HCT116 (cell line): Measurements from ENCODE around the gene ATN1. TPM values are rescaled to one million over a fixed set of nuclear protein-coding genes. Genes with fewer than 3 reads are reported as not detected.

Experiments used
- ATAC-seq: fragments of 200-7000 bp; cut with Tn5 transposase; 2 replicates; pipeline ENCODE4 v1.9.1; 2020; ENCODE audit warnings: mild to moderate bottlenecking, moderate library complexity
- BruUV-seq: library from RNA; stranded (reverse); fragments of 400-500 nt; replicated peaks from 2 replicates; lab custom pipeline; 2021; lab: Mats Ljungman, UMichigan
- CTCF ChIA-PET: fragments of 300-600 bp; sonication (Branson Sonifier 250); formaldehyde crosslinking; loops from one replicate; lab custom pipeline; 2021; ENCODE audit warnings: antibody characterized with exemption; lab: Charles Lee
- POLR2A ChIA-PET: fragments of 300-600, 350-600 bp; sonication (Branson Sonifier 250); formaldehyde crosslinking; loops from one replicate; lab custom pipeline; 2021; ENCODE audit warnings: antibody characterized with exemption; lab: Charles Lee
- RAD21 ChIA-PET, 2 experiments: fragments of 300-600 bp; sonication (Branson Sonifier 250); formaldehyde crosslinking; loops; one replicate each; lab custom pipeline; 2023; ENCODE audit warnings: low total read pairs in 2 of 2; ENCODE audit not compliant: uncharacterized antibody in 2 of 2, unreplicated experiment in 2 of 2, low non-redundant PET in 1 of 2; lab: Charles Lee
- DNase-seq: peaks from one replicate; pipeline ENCODE4 v3.0.0-alpha.2; 2010; ENCODE audit warnings: low read depth, low spot score
- H2AFZ ChIP-seq: fragments of 200-600 bp; shearing (Covaris generic), sonication (generic); 2 replicates; pipeline ENCODE4 v1.6.1; 2017; ENCODE audit warnings: low read depth, mixed run types, mixed read lengths, antibody characterized with exemption, low read length; ENCODE audit not compliant: poor library complexity, severe bottlenecking
- H3K27ac ChIP-seq: 2 replicates; pipeline ENCODE4 v1.5.1; 2012; ENCODE audit warnings: low read depth, low read length
- H3K27me3 ChIP-seq: fragments of 200-600 bp; sonication (generic); 2 replicates; pipeline ENCODE4 v1.6.1; 2016; ENCODE audit warnings: mixed run types, low read length, mixed read lengths; ENCODE audit not compliant: insufficient read depth
- H3K36me3 ChIP-seq, 2 experiments: fragments of 200-500 bp in 1 of 2; fragments of 200-600 bp in 1 of 2; sonication (Bioruptor generic) in 1 of 2; sonication (generic) in 1 of 2; 2 replicates each; pipeline versions ENCODE4 v1.5.1 to v1.6.1; 2014 to 2016; ENCODE audit warnings: low read length in 2 of 2, inconsistent platforms in 1 of 2, mixed read lengths in 1 of 2, mixed run types in 1 of 2; ENCODE audit not compliant: insufficient read depth in 2 of 2, control insufficient read depth in 1 of 2
- H3K4me1 ChIP-seq, 2 experiments: fragments of 200-600 bp in 1 of 2; sonication (generic) in 1 of 2; 2 replicates each; pipeline versions ENCODE4 v1.5.1 to v1.6.1; 2012 to 2017; ENCODE audit warnings: low read length in 2 of 2, inconsistent platforms in 1 of 2, mild to moderate bottlenecking in 1 of 2, mixed read lengths in 1 of 2, mixed run types in 1 of 2, moderate library complexity in 1 of 2; ENCODE audit not compliant: insufficient read depth in 2 of 2, control insufficient read depth in 1 of 2
- H3K4me2 ChIP-seq: fragments of 200-600 bp; sonication (generic); 2 replicates; pipeline ENCODE4 v1.6.1; 2017; ENCODE audit warnings: mixed run types, low read length, mixed read lengths
- H3K4me3 ChIP-seq, 2 experiments: fragments of 200-600 bp in 1 of 2; sonication (generic) in 1 of 2; replicated peaks in 1 of 2; 2 replicates each; pipeline ENCODE4 v1.5.1; 2011 to 2016; ENCODE audit warnings: low read length in 2 of 2, control low read depth in 1 of 2, low read depth in 1 of 2, mild to moderate bottlenecking in 1 of 2, mixed read lengths in 1 of 2, mixed run types in 1 of 2
- H3K79me2 ChIP-seq: fragments of 200-600 bp; sonication (generic); 2 replicates; pipeline ENCODE4 v1.6.1; 2017; ENCODE audit warnings: mild to moderate bottlenecking, mixed run types, low read length, moderate library complexity, mixed read lengths; ENCODE audit not compliant: insufficient read depth
- H3K9ac ChIP-seq: fragments of 200-600 bp; sonication (generic); 2 replicates; pipeline ENCODE4 v1.6.1; 2016; ENCODE audit warnings: low read length, mixed read lengths
- H3K9me2 ChIP-seq: fragments of 200-600 bp; sonication (generic), shearing (Covaris generic); 2 replicates; pipeline ENCODE4 v1.6.1; 2017; ENCODE audit warnings: mixed run types, mild to moderate bottlenecking, moderate library complexity; ENCODE audit not compliant: insufficient read depth
- H3K9me3 ChIP-seq, 2 experiments: fragments of 200-500 bp in 1 of 2; fragments of 200-600 bp in 1 of 2; sonication (Bioruptor generic) in 1 of 2; sonication (generic) in 1 of 2; 2 replicates each; pipeline ENCODE4 v1.6.1; 2014 to 2017; ENCODE audit warnings: low read length in 2 of 2, mixed read lengths in 2 of 2, inconsistent platforms in 1 of 2, low read depth in 1 of 2, mild to moderate bottlenecking in 1 of 2, mixed run types in 1 of 2, moderate library complexity in 1 of 2; ENCODE audit not compliant: control insufficient read depth in 1 of 2, insufficient read depth in 1 of 2
- H4K20me1 ChIP-seq: fragments of 200-600 bp; sonication (generic), shearing (Covaris generic); 2 replicates; pipeline ENCODE4 v1.6.1; 2017; ENCODE audit warnings: mixed run types, mild to moderate bottlenecking, moderate library complexity; ENCODE audit not compliant: insufficient read depth
- EGR1 ChIP-seq: IDR thresholded peaks from 2 replicates; pipeline ENCODE4 v1.6.1; 2012; ENCODE audit warnings: low read depth
- EZH2phosphoT487 ChIP-seq: fragments of 200-600 bp; IDR thresholded peaks from 2 replicates; pipeline ENCODE4 v1.6.1; 2018; ENCODE audit warnings: antibody characterized with exemption, borderline replicate concordance
- POLR2A ChIP-seq: IDR thresholded peaks from 2 replicates; pipeline ENCODE4 v1.7.0; 2011; ENCODE audit warnings: borderline replicate concordance; ENCODE audit not compliant: insufficient read depth, insufficient read length; ENCODE audit errors: extremely low read depth
- intact Hi-C: fragments of 100-400 bp; cut with micrococcal nuclease; formaldehyde crosslinking; loops from 2 replicates; pipeline ENCODE4 v1.10.0; 2022
- total RNA-seq: library from RNA; stranded (reverse); gene quantifications from one replicate; pipeline ENCODE4 v1.2.1, GENCODE V29; 2021; ENCODE audit not compliant: unreplicated experiment

ATN1 gene
- total RNA-seq, 1 experiment from 2014 or later, result 104 TPM

DNA sequence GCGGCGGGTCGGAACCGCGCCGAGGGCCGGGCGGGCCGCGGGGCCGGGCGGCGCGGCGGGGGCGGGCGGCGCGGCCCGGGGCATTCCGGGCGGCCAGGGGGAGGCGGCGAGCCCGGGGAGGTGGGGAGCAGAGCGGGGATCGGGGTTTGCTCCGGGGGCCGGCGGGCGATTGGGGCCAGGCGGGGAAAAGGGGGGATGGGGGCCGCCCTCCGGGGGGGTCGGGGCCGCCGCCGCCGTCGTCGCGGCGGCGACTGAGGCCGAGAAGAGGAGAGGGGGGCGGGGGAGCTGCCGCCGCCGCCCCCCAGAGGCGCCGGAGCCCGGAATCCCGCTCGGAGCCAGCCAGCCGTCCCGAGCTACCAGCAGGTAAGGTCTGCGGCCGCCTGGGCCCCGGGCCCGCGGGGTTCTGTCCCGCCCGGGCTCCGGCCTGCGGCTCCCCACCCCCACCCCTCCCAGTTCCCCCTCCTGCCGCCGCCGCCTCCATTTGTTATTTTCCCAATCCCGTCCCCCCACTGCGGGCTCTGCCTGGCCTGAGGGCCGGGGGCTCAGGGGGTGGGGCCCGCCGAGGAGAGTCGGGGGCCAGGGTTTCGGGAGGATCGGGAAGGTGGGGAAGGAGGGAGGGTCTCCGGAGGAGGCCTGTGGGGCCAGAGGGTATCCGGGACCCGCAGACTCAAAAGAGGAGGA lies 403 bp downstream of the ATN1 start:
- no peaks in the 10 kb centered on the region for H4K20me1 ChIP-seq
- RAD21 ChIA-PET, result no interaction called here
- peak overlapping the region; percentile 99 for H3K27ac ChIP-seq
- no peaks in the 10 kb centered on the region for H3K27me3 ChIP-seq
- CTCF ChIA-PET, result no interaction called here
- no TSS peak for BruUV-seq
- H2AFZ ChIP-seq, result no peak overlapping the region
- no peak for ATAC-seq
- peaks cover 2 to 6% of the 10 kb centered on the region in 2 experiments; a peak in 2 of 4 replicates for H3K36me3 ChIP-seq
- H3K9me2 ChIP-seq, result no peaks in the 10 kb centered on the region
- H3K4me2 ChIP-seq, result peak overlapping the region; percentile 93
- H3K9ac ChIP-seq, result peak overlapping the region; percentile 96
- H3K4me3 ChIP-seq, result peak overlapping the region; percentile 79 to 92
- intact Hi-C loops, result loop anchor here (5.0 kb wide), 1 partner anchor 56 kb away; the partner anchor contains the start of gene SPSB2
- DNase-seq, result no peak
- POLR2A ChIA-PET, result interaction anchor here (2.3 to 5.1 kb wide), 3 partner anchors 10 to 33 kb away, joined by 7 to 96 read pairs (median 15); partner anchors contain the start of genes C12orf57 and RNU7-1
- peaks cover 54% of the 10 kb centered on the region for H3K79me2 ChIP-seq
- H3K9me3 ChIP-seq, result no peaks in the 10 kb centered on the region
- TF ChIP-seq POLR2A (peak; percentile 27), EZH2phosphoT487 (no peak)
- TF ChIP-seq, all 23 proteins: peak for 1
- H3K4me1 ChIP-seq, result peaks cover 25 to 53% of the 10 kb centered on the region in 2 experiments

DNA sequence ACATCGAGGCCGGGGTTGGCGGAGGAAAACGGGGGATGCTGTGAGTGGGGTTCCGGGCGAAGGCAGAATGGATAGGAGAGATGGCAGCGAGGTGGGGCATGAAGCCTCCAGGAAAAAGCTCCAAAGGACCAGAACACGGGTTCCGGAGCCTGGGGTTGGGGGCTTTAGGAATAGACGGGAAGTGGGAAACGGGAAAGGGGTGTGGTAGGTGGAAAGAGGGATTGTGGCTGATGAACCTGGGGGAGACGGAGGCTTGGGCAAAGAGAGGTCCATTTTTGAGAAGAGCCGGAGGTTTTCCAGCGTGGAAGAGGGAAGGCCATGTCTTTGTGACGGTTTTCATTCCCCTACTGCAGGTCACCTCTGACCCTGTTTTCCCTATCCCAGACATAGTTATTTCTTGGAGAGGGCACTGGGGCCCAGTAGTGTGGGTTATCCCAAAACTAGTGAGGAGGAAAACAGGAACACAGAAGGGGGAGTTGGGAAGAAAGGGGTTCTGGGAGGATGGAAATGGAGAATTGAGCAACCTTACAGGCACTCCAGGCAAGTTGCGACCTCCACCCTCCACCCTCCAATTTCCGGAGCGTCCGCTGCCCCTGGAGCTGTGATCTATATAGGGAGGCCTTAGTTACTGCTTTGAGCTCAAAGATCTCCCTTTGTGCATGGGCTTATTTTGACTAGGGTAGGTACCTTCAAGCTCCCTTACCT lies 1.1 kb downstream of the ATN1 start:
- ChIA-PET POLR2A (interaction anchor here (5.1 kb wide), 1 partner anchor 16 kb away, joined by 96 read pairs; the partner anchor contains the start of genes C12orf57 and RNU7-1), RAD21 (no interaction called here), CTCF (interaction anchor here (0.7 kb wide), 1 partner anchor 9 kb away, joined by 3 read pairs; no protein-coding TSS in a partner anchor)
- ATAC-seq (no peak), DNase-seq (no peak)
- H3K27me3 ChIP-seq, result no peaks in the 10 kb centered on the region
- H3K4me3 ChIP-seq, result peak overlapping the region; percentile 79 to 92
- H3K9me2 ChIP-seq, result no peaks in the 10 kb centered on the region
- peak overlapping the region; percentile 93 for H3K4me2 ChIP-seq
- H4K20me1 ChIP-seq, result no peaks in the 10 kb centered on the region
- H3K36me3 ChIP-seq, result peaks cover 2 to 13% of the 10 kb centered on the region in 2 experiments; a peak in 2 of 4 replicates
- peaks cover 25 to 52% of the 10 kb centered on the region in 2 experiments for H3K4me1 ChIP-seq
- peaks cover 61% of the 10 kb centered on the region for H3K79me2 ChIP-seq
- TF ChIP-seq EGR1 (no peak), POLR2A (peak; percentile 13)
- no peaks in the 10 kb centered on the region for H3K9me3 ChIP-seq
- intact Hi-C loops, result loop anchor here (5.0 kb wide), 1 partner anchor 57 kb away; the partner anchor contains the start of gene SPSB2
- no TSS peak for BruUV-seq
- no peak overlapping the region for H2AFZ ChIP-seq
- H3K9ac ChIP-seq, result peak overlapping the region; percentile 96
- peak overlapping the region; percentile 71 for H3K27ac ChIP-seq
